Muscle layer of duodenum (tissue), 2 donors: ENCODE data around the gene MESD.

Experiments used
- H3K27ac ChIP-seq: one replicate; pipeline ENCODE4 v1.7.0; 2013; ENCODE audit warnings: mild to moderate bottlenecking, low read length
- H3K27me3 ChIP-seq: one replicate; pipeline ENCODE4 v1.7.0; 2013; ENCODE audit warnings: low read depth, mild to moderate bottlenecking, control low read depth, low read length
- H3K36me3 ChIP-seq, 2 donors: one replicate each; pipeline ENCODE4 v1.7.0; 2013; ENCODE audit warnings: low read length in 2 of 2, control low read depth in 1 of 2, mild to moderate bottlenecking in 1 of 2; ENCODE audit not compliant: insufficient read depth in 2 of 2, control insufficient read depth in 1 of 2
- H3K4me1 ChIP-seq, 2 donors: one replicate each; pipeline ENCODE4 v1.7.0; 2013; ENCODE audit warnings: low read length in 2 of 2, mild to moderate bottlenecking in 2 of 2, control low read depth in 1 of 2, moderate library complexity in 1 of 2; ENCODE audit not compliant: insufficient read depth in 2 of 2, control insufficient read depth in 1 of 2
- H3K4me3 ChIP-seq, 2 donors: one replicate each; pipeline ENCODE4 v1.7.0; 2013; ENCODE audit warnings: low read length in 2 of 2, low read depth in 1 of 2, mild to moderate bottlenecking in 1 of 2
- H3K9me3 ChIP-seq, 2 donors: one replicate each; pipeline ENCODE4 v1.7.0; 2013; ENCODE audit warnings: low read length in 2 of 2, control low read depth in 1 of 2, mild to moderate bottlenecking in 1 of 2; ENCODE audit not compliant: control insufficient read depth in 1 of 2
- donor health status: healthy.

The MESD gene

DNA sequence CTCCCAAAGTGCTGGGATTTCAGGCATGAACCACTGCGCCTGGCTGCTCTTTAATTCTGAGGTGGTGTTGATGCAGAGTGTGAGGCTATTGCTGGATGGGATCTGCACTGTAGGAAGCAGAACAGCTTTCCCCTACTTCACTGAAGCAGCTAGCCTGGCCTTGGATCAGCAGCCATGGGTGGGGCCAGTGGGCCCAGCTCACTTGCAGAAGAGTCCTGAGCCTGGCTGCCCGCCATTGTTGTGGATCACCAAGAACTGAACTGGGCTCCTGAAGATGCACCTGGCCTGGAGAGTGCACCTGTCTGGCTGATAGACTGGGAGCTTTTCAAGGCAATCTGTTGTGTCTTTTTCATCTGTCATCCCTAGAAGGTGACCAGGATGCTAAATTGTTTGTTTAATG lies 23.0 kb upstream of the MESD start:
- Histone ChIP-seq H3K27me3 (no peaks in the 10 kb centered on the region), H3K4me3 (no peak overlapping the region), H3K27ac (no peak overlapping the region), H3K4me1 (peaks cover 0 to 3% of the 10 kb centered on the region in 2 donors), H3K36me3 (no peaks in the 10 kb centered on the region), H3K9me3 (no peaks in the 10 kb centered on the region)

DNA sequence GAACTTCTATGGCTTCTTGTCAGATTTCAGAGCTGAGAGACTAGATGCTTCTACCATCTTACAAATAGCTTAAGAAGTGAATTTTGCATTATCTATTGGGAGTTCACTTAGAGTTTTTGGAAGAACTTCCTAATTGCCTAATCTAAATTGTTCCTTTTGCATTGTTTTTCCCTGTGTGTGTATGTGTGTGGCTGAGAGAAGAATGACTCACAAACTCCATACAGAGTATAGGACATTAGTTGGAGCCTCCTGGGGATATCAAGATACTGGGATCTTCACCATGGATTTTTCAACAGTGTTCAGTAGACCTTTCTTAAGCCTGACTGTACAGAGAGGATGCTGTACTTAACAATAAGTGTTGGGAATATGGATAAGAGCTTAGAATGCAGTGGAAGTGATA lies 22.0 kb upstream of the MESD start:
- no peak overlapping the region for H3K4me3 ChIP-seq
- H3K4me1 ChIP-seq: peaks cover 0 to 3% of the 10 kb centered on the region in 2 donors
- no peak overlapping the region for H3K27ac ChIP-seq
- no peaks in the 10 kb centered on the region for H3K36me3 ChIP-seq
- no peaks in the 10 kb centered on the region for H3K9me3 ChIP-seq
- no peaks in the 10 kb centered on the region for H3K27me3 ChIP-seq

DNA sequence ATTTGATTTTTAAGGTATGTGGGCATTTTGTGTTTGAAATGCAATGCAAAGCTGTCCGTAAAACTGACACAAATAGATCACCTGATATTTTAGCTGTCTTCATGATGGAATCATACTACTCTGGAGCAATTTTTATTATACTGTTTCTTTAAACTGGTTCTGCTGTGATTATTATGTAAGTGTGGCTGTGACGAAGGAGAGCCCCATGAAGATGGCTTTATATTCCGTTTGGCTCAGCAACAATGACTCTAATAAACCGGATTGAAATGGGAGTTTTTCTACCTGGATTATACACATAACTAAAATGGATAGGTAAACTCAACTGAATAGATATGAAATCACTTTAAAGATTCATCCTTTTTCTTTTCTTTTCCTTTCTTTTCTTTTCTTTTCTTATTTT lies 20.5 kb upstream of the MESD start:
- Histone ChIP-seq H3K27ac (no peak overlapping the region), H3K4me3 (no peak overlapping the region), H3K27me3 (no peaks in the 10 kb centered on the region), H3K4me1 (peaks cover 3 to 9% of the 10 kb centered on the region in 2 donors), H3K9me3 (no peaks in the 10 kb centered on the region), H3K36me3 (no peaks in the 10 kb centered on the region)

DNA sequence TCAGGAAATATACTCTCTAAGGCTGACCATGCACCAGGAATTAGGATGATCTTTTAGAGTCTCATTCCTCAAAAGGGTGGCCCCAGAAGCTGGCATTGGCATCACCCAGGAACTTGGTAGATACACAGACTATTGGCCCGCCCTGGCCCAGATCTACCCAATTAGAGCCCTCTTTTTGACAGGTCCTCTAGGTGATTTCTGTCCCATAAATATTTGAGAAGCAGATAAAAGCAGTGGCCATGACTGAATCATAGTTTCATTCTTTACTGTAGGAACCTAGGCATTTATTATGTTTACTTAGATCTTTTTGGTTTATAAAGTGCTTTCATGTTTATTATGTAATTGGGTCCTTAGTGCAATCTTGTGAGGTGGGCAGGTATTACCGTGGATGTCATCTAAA lies 18.7 kb upstream of the MESD start:
- no peak overlapping the region for H3K27ac ChIP-seq
- no peaks in the 10 kb centered on the region for H3K9me3 ChIP-seq
- H3K36me3 ChIP-seq: peaks cover 0 to 2% of the 10 kb centered on the region in 2 donors
- H3K4me1 ChIP-seq: peaks cover 3 to 16% of the 10 kb centered on the region in 2 donors
- no peaks in the 10 kb centered on the region for H3K27me3 ChIP-seq
- H3K4me3 ChIP-seq: no peak overlapping the region

DNA sequence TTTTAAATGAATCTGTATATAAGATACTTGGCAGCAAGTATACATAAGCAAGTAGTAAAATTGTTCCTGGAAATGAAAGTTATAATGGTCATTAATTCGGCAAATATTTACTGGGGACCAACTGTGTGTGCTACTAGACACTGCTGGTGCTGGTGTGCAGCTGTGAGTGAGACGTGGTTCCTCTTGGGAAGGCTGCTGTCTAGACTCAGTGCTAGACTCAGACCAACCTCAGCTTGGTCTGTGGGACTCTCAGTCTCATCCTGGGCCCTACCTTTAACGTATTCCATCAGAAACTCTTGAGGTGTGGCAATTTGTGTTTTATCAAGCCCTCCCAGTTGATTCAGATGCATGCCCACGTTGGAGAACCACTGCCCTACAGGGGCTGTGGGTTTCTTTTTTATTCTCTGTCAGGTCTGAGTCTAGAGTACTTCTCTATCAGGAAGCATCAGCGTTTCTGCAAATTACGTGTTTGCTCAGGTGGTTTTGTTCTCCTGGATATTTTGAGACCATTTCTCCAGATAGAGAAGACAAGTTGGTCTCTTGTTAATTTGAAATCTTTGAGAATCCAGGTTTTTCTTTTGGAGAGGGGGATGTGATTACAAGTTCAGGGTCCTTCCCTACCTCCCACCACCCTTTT lies 17.9 kb upstream of the MESD start:
- no peak overlapping the region for H3K27ac ChIP-seq
- H3K27me3 ChIP-seq: no peaks in the 10 kb centered on the region
- no peak overlapping the region for H3K4me3 ChIP-seq
- H3K36me3 ChIP-seq: peaks cover 0 to 9% of the 10 kb centered on the region in 2 donors
- no peaks in the 10 kb centered on the region for H3K9me3 ChIP-seq
- H3K4me1 ChIP-seq: peaks cover 3 to 23% of the 10 kb centered on the region in 2 donors

DNA sequence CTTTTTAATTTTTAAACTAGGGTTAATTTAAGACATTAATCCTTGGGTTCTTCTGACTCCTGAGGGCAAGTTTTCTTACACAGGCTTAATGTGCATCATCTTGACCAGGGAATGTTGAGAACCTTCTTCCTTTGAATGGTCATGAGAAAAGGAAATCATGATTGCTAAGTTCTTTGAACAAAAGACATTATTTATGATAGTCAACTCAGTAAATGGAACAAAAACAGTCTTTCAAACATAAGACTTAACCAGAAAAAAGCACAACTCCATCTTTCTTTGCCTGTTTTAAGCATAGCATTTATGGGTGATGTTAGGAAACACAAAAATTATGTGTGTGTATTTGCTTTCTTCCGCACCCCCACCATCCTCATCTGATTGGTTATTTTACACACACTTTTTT lies 16.5 kb upstream of the MESD start:
- Histone ChIP-seq H3K9me3 (no peaks in the 10 kb centered on the region), H3K27ac (no peak overlapping the region), H3K4me1 (peaks cover 3 to 28% of the 10 kb centered on the region in 2 donors), H3K4me3 (no peak overlapping the region), H3K27me3 (no peaks in the 10 kb centered on the region), H3K36me3 (peaks cover 0 to 9% of the 10 kb centered on the region in 2 donors)

DNA sequence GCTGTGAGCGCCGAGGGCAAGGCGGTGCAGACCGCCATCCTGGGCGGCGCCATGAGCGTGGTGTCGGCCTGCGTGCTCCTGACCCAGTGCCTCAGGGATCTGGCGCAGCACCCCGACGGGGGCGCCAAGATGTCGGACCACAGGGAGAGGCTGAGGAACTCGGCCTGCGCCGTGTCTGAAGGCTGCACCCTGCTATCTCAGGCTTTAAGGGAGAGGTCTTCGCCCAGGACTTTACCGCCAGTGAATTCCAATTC lies 13.4 kb upstream of the MESD start:
- H3K27me3 ChIP-seq: no peaks in the 10 kb centered on the region
- H3K4me3 ChIP-seq: peak overlapping the region; percentile 31 to 76
- no peaks in the 10 kb centered on the region for H3K9me3 ChIP-seq
- peaks cover 0 to 9% of the 10 kb centered on the region in 2 donors for H3K36me3 ChIP-seq
- peaks cover 3 to 28% of the 10 kb centered on the region in 2 donors for H3K4me1 ChIP-seq
- no peak overlapping the region for H3K27ac ChIP-seq

DNA sequence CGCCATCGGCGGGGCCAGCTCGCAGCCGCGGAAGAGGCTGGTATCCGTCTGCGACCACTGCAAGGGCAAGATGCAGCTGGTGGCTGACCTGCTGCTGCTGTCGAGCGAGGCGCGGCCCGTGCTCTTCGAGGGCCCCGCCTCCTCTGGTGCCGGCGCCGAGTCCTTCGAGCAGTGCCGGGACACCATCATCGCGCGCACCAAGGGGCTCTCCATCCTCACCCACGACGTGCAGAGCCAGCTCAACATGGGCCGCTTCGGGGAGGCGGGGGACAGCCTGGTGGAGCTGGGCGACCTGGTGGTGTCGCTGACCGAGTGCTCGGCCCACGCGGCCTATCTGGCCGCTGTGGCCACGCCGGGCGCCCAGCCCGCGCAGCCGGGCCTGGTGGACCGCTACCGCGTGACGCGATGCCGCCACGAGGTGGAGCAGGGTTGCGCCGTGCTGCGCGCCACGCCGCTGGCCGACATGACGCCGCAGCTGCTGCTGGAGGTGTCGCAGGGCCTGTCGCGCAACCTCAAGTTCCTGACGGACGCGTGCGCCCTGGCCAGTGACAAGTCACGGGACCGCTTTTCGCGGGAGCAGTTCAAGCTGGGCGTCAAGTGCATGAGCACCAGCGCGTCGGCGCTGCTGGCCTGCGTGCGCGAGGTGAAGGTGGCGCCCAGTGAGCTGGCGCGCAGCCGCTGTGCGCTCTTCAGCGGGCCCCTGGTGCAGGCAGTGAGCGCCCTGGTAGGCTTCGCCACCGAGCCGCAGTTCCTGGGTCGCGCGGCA lies 12.9 kb upstream of the MESD start:
- Histone ChIP-seq H3K27ac (peak overlapping the region; percentile 51), H3K4me3 (peak overlapping the region; percentile 44 to 76), H3K9me3 (no peaks in the 10 kb centered on the region), H3K27me3 (no peaks in the 10 kb centered on the region), H3K4me1 (peaks cover 3 to 28% of the 10 kb centered on the region in 2 donors), H3K36me3 (peaks cover 0 to 9% of the 10 kb centered on the region in 2 donors)

DNA sequence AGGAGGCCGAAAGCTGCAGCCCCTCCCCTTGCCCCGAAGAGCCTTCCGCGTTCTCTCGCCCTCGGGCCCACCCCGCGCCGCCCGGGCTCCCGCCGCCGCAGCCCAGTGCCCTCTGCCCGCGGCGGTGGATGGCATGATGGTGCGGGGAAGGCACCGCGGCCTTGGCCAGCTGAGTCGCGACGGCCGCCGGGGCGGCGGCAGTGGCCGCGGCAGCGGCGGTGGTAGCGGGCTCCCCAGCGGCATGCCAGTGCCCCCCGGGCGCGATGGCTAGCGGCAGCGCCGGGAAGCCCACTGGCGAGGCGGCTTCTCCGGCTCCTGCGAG lies 12.4 kb upstream of the MESD start:
- no peaks in the 10 kb centered on the region for H3K9me3 ChIP-seq
- peaks cover 0 to 9% of the 10 kb centered on the region in 2 donors for H3K36me3 ChIP-seq
- H3K27ac ChIP-seq: peak overlapping the region; percentile 51
- no peaks in the 10 kb centered on the region for H3K27me3 ChIP-seq
- H3K4me3 ChIP-seq: peak overlapping the region; percentile 44 to 76
- H3K4me1 ChIP-seq: peaks cover 3 to 28% of the 10 kb centered on the region in 2 donors

DNA sequence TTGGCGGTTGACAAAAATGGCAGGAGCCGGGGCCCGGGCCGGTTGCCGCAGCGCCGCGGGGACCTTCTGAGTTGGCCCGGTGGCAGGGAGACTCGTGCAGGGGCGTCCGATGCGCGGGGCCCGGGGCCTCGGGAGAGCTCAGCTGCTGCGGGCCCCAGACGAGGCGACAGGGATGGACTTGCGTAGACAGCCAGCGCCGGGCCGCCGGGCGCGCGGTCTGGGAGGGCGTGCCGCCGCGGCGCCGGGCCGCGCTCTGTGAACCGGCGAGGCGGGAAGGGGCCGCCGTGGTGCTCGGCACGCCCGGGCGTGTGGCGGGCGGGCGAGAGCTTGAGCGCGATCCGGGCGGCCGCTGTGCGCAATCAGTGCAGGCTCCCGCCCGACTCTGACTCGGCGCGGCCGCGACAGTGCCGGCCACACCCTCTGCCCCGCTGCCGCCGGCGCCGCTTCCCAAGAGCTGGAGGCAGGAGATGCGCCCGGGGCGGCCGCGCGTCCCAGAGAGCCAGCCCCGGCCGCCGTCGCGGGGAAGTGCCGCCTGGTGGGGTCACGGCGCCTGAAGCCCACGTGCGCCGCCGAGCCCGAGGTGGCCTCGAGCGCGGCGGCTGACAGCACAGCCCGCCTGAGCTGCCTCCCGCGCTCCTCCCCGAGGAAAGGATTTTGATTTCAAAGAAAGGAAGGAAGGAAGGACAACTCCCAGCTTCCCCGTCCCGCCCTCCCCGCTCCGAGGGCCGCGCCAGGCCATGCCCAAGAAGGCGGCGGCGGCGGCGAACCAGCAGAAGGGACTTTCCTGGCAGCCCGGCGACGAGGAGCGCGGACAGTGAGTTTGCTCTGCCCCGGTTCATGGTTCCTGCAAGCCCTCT lies 11.8 kb upstream of the MESD start:
- H3K27ac ChIP-seq: peak overlapping the region; percentile 88
- H3K9me3 ChIP-seq: no peaks in the 10 kb centered on the region
- no peaks in the 10 kb centered on the region for H3K27me3 ChIP-seq
- H3K4me3 ChIP-seq: peak overlapping the region; percentile 76 to 77
- H3K4me1 ChIP-seq: peaks cover 3 to 28% of the 10 kb centered on the region in 2 donors
- peaks cover 0 to 9% of the 10 kb centered on the region in 2 donors for H3K36me3 ChIP-seq

DNA sequence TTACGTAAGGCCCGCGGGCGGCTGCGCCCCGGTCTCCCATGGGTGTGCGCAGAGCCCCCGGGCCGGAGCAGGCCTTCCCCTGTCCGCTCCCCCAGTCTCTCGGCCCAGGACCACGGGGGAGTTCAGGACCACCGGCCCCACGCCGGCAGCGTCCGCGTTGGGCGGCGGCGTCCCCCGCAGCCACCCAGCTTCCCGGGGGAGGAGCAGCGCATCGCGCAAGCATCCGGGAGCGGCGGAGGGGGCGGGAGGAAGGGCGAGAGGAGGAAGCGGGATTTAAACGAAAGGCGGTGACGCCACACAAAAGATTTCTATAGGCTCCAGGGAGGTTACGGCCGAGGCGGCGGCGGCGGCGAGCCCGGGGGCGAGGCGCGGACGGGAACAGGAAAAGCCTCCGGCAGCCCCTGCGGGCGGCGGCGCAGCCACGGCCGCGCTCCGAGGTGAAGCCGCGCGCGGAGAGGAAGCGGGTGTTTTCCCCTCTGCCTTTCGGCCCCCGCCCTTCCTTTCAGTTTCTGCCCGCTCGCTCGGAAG lies 11.1 kb upstream of the MESD start, which contains the start of gene TLNRD1:
Gene TLNRD1, plus strand, starts transcription at position 300 of the 528 bp plus-strand sequence. CDS start 1,349 bp downstream, outside the sequence.
- H3K27me3 ChIP-seq: no peaks in the 10 kb centered on the region
- H3K36me3 ChIP-seq: peaks cover 0 to 9% of the 10 kb centered on the region in 2 donors
- H3K4me1 ChIP-seq: peaks cover 1 to 25% of the 10 kb centered on the region in 2 donors

More for the DNA sequence above, 11.1 kb upstream of the MESD start, which contains the start of gene TLNRD1:
- Histone ChIP-seq H3K27ac (peak within 1 kb of the TSS; percentile 88), H3K9me3 (no peaks in the 10 kb centered on the region), H3K4me3 (peak within 1 kb of the TSS; percentile 76 to 77)
